ENCODE data around the gene C5orf15. TPM values are rescaled to one million over a fixed set of nuclear protein-coding genes. Genes with fewer than 3 reads are reported as not detected.
"Not testable (repeated sequence)": the region's sequence is repeated elsewhere in the genome, so short reads cannot be mapped to it uniquely, and the experiment has no call there.

C5orf15 gene
- total RNA-seq, 1 experiment from 2014 or later, result 216 TPM

GRCh38 chr5:133963493-133964128 lies 4.8 kb downstream of the C5orf15 start:
- no peak for DNase-seq (ENCODE audit: low read depth)

GRCh38 chr5:133962801-133963476 lies 5.5 kb downstream of the C5orf15 start:
- DNase-seq (ENCODE audit: low read depth), result peak; percentile 85

GRCh38 chr5:133962131-133962530 lies 6.3 kb downstream of the C5orf15 start:
- DNase-seq (ENCODE audit: low read depth), result no peak

- DNase-seq (ENCODE audit: low read depth), result no peak
Observed at GRCh38 chr5:133959643-133960042, 8.8 kb downstream of the C5orf15 start.

- DNase-seq (ENCODE audit: low read depth), result no peak
Observed at GRCh38 chr5:133957591-133957990, 10.8 kb downstream of the C5orf15 start.

- no peak for DNase-seq (ENCODE audit: low read depth)
Observed at GRCh38 chr5:133957080-133957479, 11.3 kb downstream of the C5orf15 start.

- not testable (repeated sequence) for DNase-seq (ENCODE audit: low read depth)
Observed at GRCh38 chr5:133956196-133956595, 12.2 kb downstream of the C5orf15 start.

DNA sequence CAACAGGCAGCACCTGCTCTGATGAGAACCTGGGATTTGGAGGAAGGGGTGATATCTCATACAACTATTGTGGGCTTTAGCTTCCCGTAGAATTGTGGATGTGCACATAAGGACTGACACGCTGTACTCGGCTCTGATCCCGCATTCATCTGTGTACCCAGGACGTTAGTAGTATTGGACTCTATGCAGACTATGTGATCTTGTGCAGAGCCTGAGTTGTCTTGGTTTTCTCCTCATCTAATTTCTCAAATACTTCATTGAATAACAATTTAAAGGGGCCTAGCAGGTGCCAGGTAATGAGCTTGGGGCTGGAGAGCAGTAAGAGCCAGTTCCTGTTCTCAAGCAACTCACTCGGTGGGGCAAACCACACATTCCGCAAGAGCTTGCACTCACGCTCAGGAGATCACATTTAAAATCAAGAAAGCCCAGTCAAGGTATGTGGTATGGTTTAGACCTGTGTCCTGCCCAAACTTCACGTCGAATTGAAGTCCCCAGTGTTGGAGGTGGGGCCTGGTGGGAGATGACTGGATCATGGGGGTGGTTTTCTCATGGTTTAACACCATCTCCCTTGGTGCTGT lies 14.8 kb downstream of the C5orf15 start:
- peak; percentile 32 for DNase-seq (ENCODE audit: low read depth)

GRCh38 chr5:133952729-133953567 lies 15.5 kb downstream of the C5orf15 start:
- DNase-seq (ENCODE audit: low read depth), result peak; percentile 88

DNA sequence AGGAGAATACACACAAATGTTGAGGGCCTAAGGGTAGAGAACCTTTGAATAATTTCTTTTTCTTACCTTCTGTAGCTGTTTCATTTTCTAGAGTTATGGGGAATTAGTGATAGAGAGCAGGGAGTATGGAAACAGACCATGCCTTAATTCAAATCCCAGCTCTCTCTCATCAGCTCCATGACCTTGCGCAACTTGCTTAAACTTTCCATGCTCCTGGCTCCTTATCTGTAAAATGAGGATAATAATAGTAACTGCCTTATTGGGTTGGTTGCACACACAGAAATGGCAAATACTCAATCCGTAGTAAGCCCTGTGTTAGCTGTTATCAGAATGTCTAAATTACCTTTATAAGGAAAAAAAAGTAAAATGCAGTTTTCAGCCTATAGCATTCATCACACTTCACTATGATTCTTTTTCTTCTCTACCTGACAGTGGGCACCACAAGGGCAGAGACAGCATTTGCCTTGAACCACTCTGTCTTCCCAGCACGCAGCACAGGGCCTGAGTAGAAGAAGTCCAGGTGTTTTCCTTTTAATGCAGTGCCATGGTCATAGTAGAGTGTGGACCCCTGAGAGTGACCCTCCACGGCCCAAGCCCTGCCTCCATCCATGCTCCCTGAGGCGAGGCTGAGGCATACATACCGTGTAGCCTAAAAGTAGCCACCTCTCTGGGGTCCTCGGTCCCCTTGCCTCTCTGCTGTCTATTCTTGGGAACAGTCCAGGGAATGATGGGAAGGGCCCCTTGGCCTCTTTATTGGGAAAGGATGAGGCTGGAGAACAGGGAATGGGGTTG lies 17.4 kb downstream of the C5orf15 start:
- DNase-seq (ENCODE audit: low read depth), result no peak

DNA sequence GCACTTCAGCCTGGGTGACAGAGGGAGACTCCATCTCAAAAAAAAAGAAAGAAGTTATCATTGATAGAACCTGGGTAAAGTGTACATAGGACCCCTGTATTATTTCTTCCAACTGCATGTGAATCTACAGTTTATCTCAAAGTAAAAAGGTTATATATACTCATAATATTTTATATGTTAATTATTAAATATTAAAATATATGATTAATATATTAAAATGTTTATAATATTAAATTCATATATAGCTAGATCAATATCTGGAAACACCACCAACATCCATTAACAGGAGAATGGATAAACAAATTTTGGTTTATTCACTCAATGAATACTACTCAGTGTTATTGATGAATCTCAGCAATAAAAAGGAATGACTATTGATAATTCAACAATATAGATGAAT lies 19.7 kb downstream of the C5orf15 start:
- DNase-seq (ENCODE audit: low read depth), result no peak

GRCh38 chr5:133947431-133947841 lies 21.0 kb downstream of the C5orf15 start:
- no peak for DNase-seq (ENCODE audit: low read depth)

- no peak for DNase-seq (ENCODE audit: low read depth)
Observed at GRCh38 chr5:133945568-133945967, 22.9 kb downstream of the C5orf15 start.

GRCh38 chr5:133944263-133945185 lies 23.9 kb downstream of the C5orf15 start:
- DNase-seq (ENCODE audit: low read depth), result peak; percentile 57

- DNase-seq (ENCODE audit: low read depth), result no peak
Observed at GRCh38 chr5:133943475-133943817, 25.0 kb downstream of the C5orf15 start.

GRCh38 chr5:133942614-133943474 lies 25.6 kb downstream of the C5orf15 start:
- DNase-seq (ENCODE audit: low read depth), result peak; percentile 65

DNA sequence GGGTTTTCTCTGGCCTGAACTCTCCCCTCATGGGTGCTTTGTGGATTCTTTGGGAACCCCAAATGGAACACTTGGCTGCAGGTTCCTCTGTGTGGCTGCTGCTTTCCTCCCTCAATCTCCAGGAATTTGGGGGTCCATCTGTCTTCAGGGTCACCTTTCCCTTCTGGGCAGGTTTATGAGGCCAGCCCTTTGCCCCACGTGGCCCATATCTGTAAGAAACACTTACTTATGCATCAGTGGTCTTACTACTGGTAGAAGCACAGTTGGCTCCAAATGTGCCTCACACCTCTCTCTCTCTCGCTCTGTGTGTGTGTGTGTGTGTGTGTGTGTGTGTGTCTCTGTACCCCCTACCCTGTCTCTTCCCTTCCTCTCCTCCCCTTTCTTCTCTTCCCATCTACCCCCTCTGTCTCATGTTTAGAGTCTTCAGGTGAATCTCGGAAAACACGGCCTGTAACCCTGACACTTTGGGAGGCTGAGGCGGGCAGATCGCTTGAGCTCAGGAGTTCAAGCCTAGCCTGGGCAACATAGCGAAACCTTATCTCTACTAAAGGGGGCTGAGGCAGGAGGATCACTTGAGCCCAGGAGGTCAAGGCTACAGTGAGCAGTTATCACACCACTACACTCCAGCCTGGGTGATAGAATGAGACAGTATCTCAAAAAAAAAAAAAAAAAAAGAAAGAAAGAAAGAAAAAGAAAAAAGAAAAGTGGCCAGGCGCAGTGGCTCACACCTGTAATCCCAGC lies 26.8 kb downstream of the C5orf15 start:
- no peak for DNase-seq (ENCODE audit: low read depth)

GRCh38 chr5:133939668-133940067 lies 28.8 kb downstream of the C5orf15 start:
- no peak for DNase-seq (ENCODE audit: low read depth)

- peak; percentile 38 for DNase-seq (ENCODE audit: low read depth)
Observed at GRCh38 chr5:133938929-133939328, 29.5 kb downstream of the C5orf15 start.

Data from M059J (cell line).